ENCODE measurements around the gene HPS5.

GRCh38 chr11:18319914-18320313 lies 2.0 kb downstream of the HPS5 start:
- TF ChIP-seq POLR2A (IDR thresholded peaks at IDR 0.05; ENCODE audit: low read depth, low read length) (no peak), PAX5 (IDR thresholded peaks at IDR 0.05; ENCODE audit: insufficient read depth, low read length, severe bottlenecking) (no peak), SPI1 (IDR thresholded peaks at IDR 0.05; ENCODE audit: low read depth, low read length) (no peak), POLR2AphosphoS5 (IDR thresholded peaks at IDR 0.05; ENCODE audit: low read depth, low read length) (no peak), TAF1 (IDR thresholded peaks at IDR 0.05; ENCODE audit: low read depth, low read length) (no peak)

Measured in GM12891 (cell line).